CD4-positive, alpha-beta T cell treated with Interleukin-21 for 1 hour (primary cell): Measurements from ENCODE around the gene MGST1.

ENCODE experiments used
- DNase-seq: peaks from one replicate; pipeline ENCODE4 v3.0.0-alpha.2; 2020

The MGST1 gene

GRCh38 chr12:16347391-16348298 is at the start of gene MGST1:
Gene MGST1 (plus strand): TSS chr12:16347645. CDS start chr12:16354253, 6,608 bp downstream.
- DNase-seq, result no peak

- DNase-seq, result no peak
Measured at GRCh38 chr12:16299403-16299802, 48.0 kb upstream of the MGST1 start.

GRCh38 chr12:16300122-16300521 is 47.3 kb upstream of the MGST1 start:
- no peak for DNase-seq

- DNase-seq, result no peak
Measured at GRCh38 chr12:16300736-16301135, 46.7 kb upstream of the MGST1 start.

- DNase-seq, result no peak
Measured at GRCh38 chr12:16303939-16304338, 43.5 kb upstream of the MGST1 start.

- DNase-seq, result no peak
Measured at GRCh38 chr12:16307856-16308475, 39.5 kb upstream of the MGST1 start.

- DNase-seq, result no peak
Measured at GRCh38 chr12:16310934-16311333, 36.5 kb upstream of the MGST1 start.

GRCh38 chr12:16323010-16323409 is 24.4 kb upstream of the MGST1 start:
- no peak for DNase-seq

- DNase-seq, result no peak
Measured at GRCh38 chr12:16323638-16324037, 23.8 kb upstream of the MGST1 start.

GRCh38 chr12:16324272-16324671 is 23.2 kb upstream of the MGST1 start:
- DNase-seq, result no peak

GRCh38 chr12:16324772-16325171 is 22.7 kb upstream of the MGST1 start:
- no peak for DNase-seq

GRCh38 chr12:16325426-16325825 is 22.0 kb upstream of the MGST1 start:
- no peak for DNase-seq

- no peak for DNase-seq
Measured at GRCh38 chr12:16327963-16328362, 19.5 kb upstream of the MGST1 start.

- no peak for DNase-seq
Measured at GRCh38 chr12:16329594-16329993, 17.9 kb upstream of the MGST1 start.

- DNase-seq, result no peak
Measured at GRCh38 chr12:16330560-16330959, 16.9 kb upstream of the MGST1 start.

GRCh38 chr12:16331998-16332397 is 15.4 kb upstream of the MGST1 start:
- no peak for DNase-seq

GRCh38 chr12:16335838-16336237 is 11.6 kb upstream of the MGST1 start:
- no peak for DNase-seq

GRCh38 chr12:16344269-16344668 is 3.2 kb upstream of the MGST1 start:
- no peak for DNase-seq

GRCh38 chr12:16345105-16345504 is 2.3 kb upstream of the MGST1 start:
- DNase-seq, result no peak

GRCh38 chr12:16346958-16347357 is 487 bp upstream of the MGST1 start:
- DNase-seq, result no peak

- DNase-seq, result no peak
Measured at GRCh38 chr12:16348435-16349130, 1.1 kb downstream of the MGST1 start.

- DNase-seq, result no peak
Measured at GRCh38 chr12:16349131-16349460, 1.7 kb downstream of the MGST1 start.

- DNase-seq, result no peak
Measured at GRCh38 chr12:16350682-16351081, 3.2 kb downstream of the MGST1 start.

- DNase-seq, result no peak
Measured at GRCh38 chr12:16352481-16352880, 5.0 kb downstream of the MGST1 start.
